ENCODE measurements around the gene SLC22A1.

Gene SLC22A1

GRCh38 chr6:160111806-160112205, 9.8 kb upstream of the SLC22A1 start:
- TF ChIP-seq TAF1 (IDR thresholded peaks at IDR 0.05; ENCODE audit: borderline replicate concordance, insufficient read depth, low read length) (no peak), SIN3A (IDR thresholded peaks at IDR 0.05; ENCODE audit: borderline replicate concordance, insufficient read depth, low read length) (no peak), FOXP2 (optimal IDR thresholded peaks at IDR 0.05; ENCODE audit: borderline replicate concordance, extremely low read depth, extremely low read length, insufficient read depth) (no peak), REST (IDR thresholded peaks at IDR 0.05; ENCODE audit: insufficient read depth in 1 of 2, low read depth in 2 of 2, low read length in 2 of 2) (no peak), POLR2AphosphoS5 (IDR thresholded peaks at IDR 0.05; ENCODE audit: low read depth, low read length) (no peak)

GRCh38 chr6:160112628-160113299, 8.9 kb upstream of the SLC22A1 start:
- no peak for TF ChIP-seq POLR2AphosphoS5 (IDR thresholded peaks at IDR 0.05; ENCODE audit: low read depth, low read length)
- TF ChIP-seq FOXP2 (optimal IDR thresholded peaks at IDR 0.05; ENCODE audit: borderline replicate concordance, extremely low read depth, extremely low read length, insufficient read depth): no peak
- no peak for TF ChIP-seq SIN3A (IDR thresholded peaks at IDR 0.05; ENCODE audit: borderline replicate concordance, insufficient read depth, low read length)
- no peak for TF ChIP-seq REST (IDR thresholded peaks at IDR 0.05; ENCODE audit: insufficient read depth in 1 of 2, low read depth in 2 of 2, low read length in 2 of 2)
- TF ChIP-seq TAF1 (IDR thresholded peaks at IDR 0.05; ENCODE audit: borderline replicate concordance, insufficient read depth, low read length): no peak

GRCh38 chr6:160115421-160115820, 6.2 kb upstream of the SLC22A1 start:
- TF ChIP-seq FOXP2 (optimal IDR thresholded peaks at IDR 0.05; ENCODE audit: borderline replicate concordance, extremely low read depth, extremely low read length, insufficient read depth) (no peak), REST (IDR thresholded peaks at IDR 0.05; ENCODE audit: insufficient read depth in 1 of 2, low read depth in 2 of 2, low read length in 2 of 2) (no peak), POLR2AphosphoS5 (IDR thresholded peaks at IDR 0.05; ENCODE audit: low read depth, low read length) (no peak), SIN3A (IDR thresholded peaks at IDR 0.05; ENCODE audit: borderline replicate concordance, insufficient read depth, low read length) (no peak), TAF1 (IDR thresholded peaks at IDR 0.05; ENCODE audit: borderline replicate concordance, insufficient read depth, low read length) (no peak)

GRCh38 chr6:160116411-160116810, 5.2 kb upstream of the SLC22A1 start:
- TF ChIP-seq REST (IDR thresholded peaks at IDR 0.05; ENCODE audit: insufficient read depth in 1 of 2, low read depth in 2 of 2, low read length in 2 of 2): no peak
- no peak for TF ChIP-seq TAF1 (IDR thresholded peaks at IDR 0.05; ENCODE audit: borderline replicate concordance, insufficient read depth, low read length)
- TF ChIP-seq POLR2AphosphoS5 (IDR thresholded peaks at IDR 0.05; ENCODE audit: low read depth, low read length): no peak
- TF ChIP-seq SIN3A (IDR thresholded peaks at IDR 0.05; ENCODE audit: borderline replicate concordance, insufficient read depth, low read length): no peak
- no peak for TF ChIP-seq FOXP2 (optimal IDR thresholded peaks at IDR 0.05; ENCODE audit: borderline replicate concordance, extremely low read depth, extremely low read length, insufficient read depth)
